Measurements from ENCODE around the gene PHLPP2.

Gene PHLPP2

GRCh38 chr16:71669926-71670536 is 54.5 kb downstream of the PHLPP2 start:
- DNase-seq (ENCODE audit: low read depth, low spot score), result no peak

- DNase-seq (ENCODE audit: low read depth, low spot score), result no peak
Measured at GRCh38 chr16:71666928-71667707, 57.4 kb downstream of the PHLPP2 start.

GRCh38 chr16:71666264-71666663 is 58.2 kb downstream of the PHLPP2 start:
- no peak for DNase-seq (ENCODE audit: low read depth, low spot score)

GRCh38 chr16:71659471-71659870 is 65.0 kb downstream of the PHLPP2 start:
- DNase-seq (ENCODE audit: low read depth, low spot score), result no peak

- DNase-seq (ENCODE audit: low read depth, low spot score), result no peak
Measured at GRCh38 chr16:71658771-71659170, 65.7 kb downstream of the PHLPP2 start.

- no peak for DNase-seq (ENCODE audit: low read depth, low spot score)
Measured at GRCh38 chr16:71649704-71650103, 74.8 kb downstream of the PHLPP2 start.

GRCh38 chr16:71648921-71649320 is 75.6 kb downstream of the PHLPP2 start:
- no peak for DNase-seq (ENCODE audit: low read depth, low spot score)

- no peak for DNase-seq (ENCODE audit: low read depth, low spot score)
Measured at GRCh38 chr16:71648162-71648561, 76.3 kb downstream of the PHLPP2 start.

GRCh38 chr16:71647391-71647790 is 77.1 kb downstream of the PHLPP2 start:
- no peak for DNase-seq (ENCODE audit: low read depth, low spot score)

- DNase-seq (ENCODE audit: low read depth, low spot score), result no peak
Measured at GRCh38 chr16:71645450-71645849, 79.1 kb downstream of the PHLPP2 start.

GRCh38 chr16:71637398-71637797 is 87.1 kb downstream of the PHLPP2 start:
- peak; percentile 71 for DNase-seq (ENCODE audit: low read depth, low spot score)

GRCh38 chr16:71635632-71636031 is 88.9 kb downstream of the PHLPP2 start:
- no peak for DNase-seq (ENCODE audit: low read depth, low spot score)

- DNase-seq (ENCODE audit: low read depth, low spot score), result no peak
Measured at GRCh38 chr16:71631776-71632175, 92.7 kb downstream of the PHLPP2 start.

GRCh38 chr16:71630808-71631207 is 93.7 kb downstream of the PHLPP2 start:
- no peak for DNase-seq (ENCODE audit: low read depth, low spot score)

GRCh38 chr16:71629278-71630016 is 95.1 kb downstream of the PHLPP2 start:
- DNase-seq (ENCODE audit: low read depth, low spot score), result no peak

- DNase-seq (ENCODE audit: low read depth, low spot score), result peak; percentile 85
Measured at GRCh38 chr16:71628810-71629209, 95.7 kb downstream of the PHLPP2 start.

GRCh38 chr16:71627731-71628181 is 96.7 kb downstream of the PHLPP2 start:
- no peak for DNase-seq (ENCODE audit: low read depth, low spot score)

- DNase-seq (ENCODE audit: low read depth, low spot score), result no peak
Measured at GRCh38 chr16:71626858-71627213, 97.7 kb downstream of the PHLPP2 start.

GRCh38 chr16:71626018-71626857 is 98.3 kb downstream of the PHLPP2 start, which contains the start of gene MARVELD3:
Gene MARVELD3, plus strand, starts transcription at chr16:71626184. Its CDS starts 46 bp downstream, at chr16:71626230.
- DNase-seq (ENCODE audit: low read depth, low spot score), result no peak

GRCh38 chr16:71625113-71625850 is 99.2 kb downstream of the PHLPP2 start:
- no peak for DNase-seq (ENCODE audit: low read depth, low spot score)

GRCh38 chr16:71623597-71623996 is 100.9 kb downstream of the PHLPP2 start:
- no peak for DNase-seq (ENCODE audit: low read depth, low spot score)

Data from brain pericyte (primary cell).